ENCODE measurements around the gene ACVR2B. TPM values are rescaled to one million over a fixed set of nuclear protein-coding genes. Genes with fewer than 3 reads are reported as not detected.

ACVR2B gene
- total RNA-seq, 2 experiments from 2014 or later, result 7.2 to 7.8 TPM

GRCh38 chr3:38454178-38454883 is 641 bp downstream of the ACVR2B start:
- H3K4me3 ChIP-seq (ENCODE audit: low read depth, low read length, poor library complexity, severe bottlenecking), result peak overlapping the region; percentile 72
- ChIA-PET CTCF (ENCODE audit: unreplicated experiment) (no interaction called here), POLR2A (no interaction called here)
- no peak overlapping the region for H3K27ac ChIP-seq (ENCODE audit: low read depth, low read length, poor library complexity, severe bottlenecking)
- no peaks in the 10 kb centered on the region for H3K79me2 ChIP-seq (ENCODE audit: insufficient read depth, low read depth, low read length)
- TF ChIP-seq EZH2phosphoT487 (IDR thresholded peaks at IDR 0.05; ENCODE audit: borderline replicate concordance, low read depth, low read length), result no peak
- no peak for TF ChIP-seq CTCF (conservative IDR thresholded peaks at IDR 0.05; ENCODE audit: low read length)
- no peaks in the 10 kb centered on the region for H3K4me1 ChIP-seq (ENCODE audit: insufficient read depth, low read length, poor library complexity, severe bottlenecking)
- BruUV-seq (replicated peaks), result no TSS peak
- peak overlapping the region; percentile 94 for H3K4me2 ChIP-seq (ENCODE audit: low read length)
- DNase-seq (ENCODE audit: low spot score), result peak; percentile 32
- peak overlapping the region; percentile 49; the same call in 1 of the 2 replicates for H2AFZ ChIP-seq (ENCODE audit: low read length)
- H4K20me1 ChIP-seq (ENCODE audit: insufficient read depth, low read length), result no peaks in the 10 kb centered on the region
- H3K9me3 ChIP-seq (ENCODE audit: low read length), result no peaks in the 10 kb centered on the region
- intact Hi-C loops (cut with micrococcal nuclease; ENCODE audit: unreplicated experiment), result no loop called here
- no peaks in the 10 kb centered on the region for H3K36me3 ChIP-seq (ENCODE audit: insufficient read depth, low read length)
- H3K9me2 ChIP-seq (ENCODE audit: insufficient read depth, low read length), result no peaks in the 10 kb centered on the region

GRCh38 chr3:38454884-38455638 is 1.4 kb downstream of the ACVR2B start:
- BruUV-seq (replicated peaks), result no TSS peak
- Histone ChIP-seq H4K20me1 (ENCODE audit: insufficient read depth, low read length) (no peaks in the 10 kb centered on the region), H3K27ac (ENCODE audit: low read depth, low read length, poor library complexity, severe bottlenecking) (no peak overlapping the region), H3K4me2 (ENCODE audit: low read length) (peak overlapping the region; percentile 94), H3K4me3 (ENCODE audit: low read depth, low read length, poor library complexity, severe bottlenecking) (peak overlapping the region; percentile 72), H2AFZ (ENCODE audit: low read length) (peak overlapping the region; percentile 34; the same call in 1 of the 2 replicates), H3K4me1 (ENCODE audit: insufficient read depth, low read length, poor library complexity, severe bottlenecking) (no peaks in the 10 kb centered on the region), H3K9me2 (ENCODE audit: insufficient read depth, low read length) (no peaks in the 10 kb centered on the region), H3K36me3 (ENCODE audit: insufficient read depth, low read length) (no peaks in the 10 kb centered on the region), H3K9me3 (ENCODE audit: low read length) (no peaks in the 10 kb centered on the region), H3K79me2 (ENCODE audit: insufficient read depth, low read depth, low read length) (no peaks in the 10 kb centered on the region)
- CTCF ChIA-PET (ENCODE audit: unreplicated experiment), result no interaction called here
- intact Hi-C loops (cut with micrococcal nuclease; ENCODE audit: unreplicated experiment), result no loop called here
- POLR2A ChIA-PET, result interaction anchor here (1.0 to 1.2 kb wide), 2 partner anchors 10 to 42 kb away, joined by 3 read pairs; no protein-coding TSS in a partner anchor
- peak; percentile 56 for DNase-seq (ENCODE audit: low spot score)
- TF ChIP-seq EZH2phosphoT487 (IDR thresholded peaks at IDR 0.05; ENCODE audit: borderline replicate concordance, low read depth, low read length), result no peak
- no peak for TF ChIP-seq CTCF (conservative IDR thresholded peaks at IDR 0.05; ENCODE audit: low read length)
